HG03571 (cell line): ENCODE results near the gene GRK3.
"Not testable (repeated sequence)": the region's sequence is repeated elsewhere in the genome, so short reads cannot be mapped to it uniquely, and the experiment has no call there.

ENCODE experiments used
- ATAC-seq: cut with Tn5 transposase; IDR thresholded peaks from one replicate; pipeline ENCODE4 v1.9.1; 2021; ENCODE audit not compliant: unreplicated experiment

GRK3 gene

GRCh38 chr22:25564320-25564978 is at the start of gene GRK3:
GRK3 (plus strand) TSS chr22:25564675; CDS start chr22:25565041, 366 bp downstream.
- no peak for ATAC-seq

- no peak for ATAC-seq
Measured at GRCh38 chr22:25518000-25518663, 46.3 kb upstream of the GRK3 start.

- ATAC-seq: no peak
Measured at GRCh38 chr22:25525376-25525775, 39.1 kb upstream of the GRK3 start.

GRCh38 chr22:25525804-25526584 is 38.5 kb upstream of the GRK3 start:
- not testable (repeated sequence) for ATAC-seq

- not testable (repeated sequence) for ATAC-seq
Measured at GRCh38 chr22:25527016-25527415, 37.5 kb upstream of the GRK3 start.

- not testable (repeated sequence) for ATAC-seq
Measured at GRCh38 chr22:25528068-25528467, 36.4 kb upstream of the GRK3 start.

GRCh38 chr22:25529059-25529458 is 35.4 kb upstream of the GRK3 start:
- not testable (repeated sequence) for ATAC-seq

- not testable (repeated sequence) for ATAC-seq
Measured at GRCh38 chr22:25529541-25530137, 34.8 kb upstream of the GRK3 start.

GRCh38 chr22:25531677-25532076 is 32.8 kb upstream of the GRK3 start:
- ATAC-seq: not testable (repeated sequence)

GRCh38 chr22:25534724-25535123 is 29.8 kb upstream of the GRK3 start:
- ATAC-seq: no peak

- ATAC-seq: no peak
Measured at GRCh38 chr22:25536589-25536988, 27.9 kb upstream of the GRK3 start.

- ATAC-seq: no peak
Measured at GRCh38 chr22:25540166-25540907, 24.1 kb upstream of the GRK3 start.

GRCh38 chr22:25540908-25541660 is 23.4 kb upstream of the GRK3 start:
- no peak for ATAC-seq

GRCh38 chr22:25542191-25542590 is 22.3 kb upstream of the GRK3 start:
- ATAC-seq: no peak

GRCh38 chr22:25542720-25543402 is 21.6 kb upstream of the GRK3 start:
- ATAC-seq: no peak

- ATAC-seq: no peak
Measured at GRCh38 chr22:25545146-25545545, 19.3 kb upstream of the GRK3 start.

GRCh38 chr22:25545672-25546071 is 18.8 kb upstream of the GRK3 start:
- no peak for ATAC-seq

GRCh38 chr22:25546242-25546641 is 18.2 kb upstream of the GRK3 start:
- ATAC-seq: no peak

- no peak for ATAC-seq
Measured at GRCh38 chr22:25546751-25547150, 17.7 kb upstream of the GRK3 start.
